T1000 (cell line): ENCODE measurements around the gene PTH.

Source experiments
- DNase-seq: peaks from one replicate; lab custom pipeline; 2025; ENCODE audit warnings: mixed read lengths; lab: John Stamatoyannopoulos, UW

The PTH gene

GRCh38 chr11:13448876-13449275 lies 46.9 kb downstream of the PTH start:
- no peak for DNase-seq

DNA sequence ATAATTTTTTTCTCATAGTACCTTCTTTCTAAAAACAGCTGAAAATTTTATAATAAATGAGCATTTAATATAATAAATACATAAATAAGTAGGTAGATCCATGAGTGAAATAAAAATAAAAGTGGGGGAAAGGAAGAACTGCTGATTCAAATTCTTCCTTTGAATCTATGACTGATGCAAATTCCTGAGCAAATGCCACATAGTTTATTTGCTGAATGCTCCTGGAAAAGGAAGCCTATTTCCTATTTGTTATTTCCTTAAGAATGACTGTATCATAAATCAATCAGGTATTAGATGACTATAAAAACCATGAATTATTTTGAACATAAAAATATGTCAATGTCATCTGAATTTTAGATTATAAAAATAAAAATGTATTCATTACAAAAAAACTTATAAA lies 49.4 kb downstream of the PTH start:
- DNase-seq, result no peak

DNA sequence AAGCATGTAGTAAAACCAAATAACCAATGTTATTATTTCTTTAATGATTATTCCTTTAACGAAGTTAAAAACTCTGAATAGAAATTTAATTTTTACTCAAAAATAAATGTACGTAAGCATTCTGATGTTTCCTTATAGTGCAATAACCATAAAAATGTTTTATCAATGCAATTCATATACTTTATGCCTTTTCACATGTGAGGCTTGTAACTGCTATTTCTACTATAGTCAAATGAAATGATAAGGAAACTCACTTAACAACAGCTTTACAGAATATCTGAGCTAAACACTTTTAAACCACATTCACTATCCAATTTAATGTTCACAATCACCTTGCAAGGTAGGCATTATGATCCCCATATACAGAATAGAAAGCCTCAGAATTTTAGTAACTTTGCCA lies 50.2 kb downstream of the PTH start:
- no peak for DNase-seq
